HG02884 (cell line): ENCODE data around the gene TMEM217.

Experiments
- ATAC-seq: cut with Tn5 transposase; IDR thresholded peaks from one replicate; pipeline ENCODE4 v1.9.1; 2021; ENCODE audit warnings: mild to moderate bottlenecking, moderate library complexity; ENCODE audit not compliant: unreplicated experiment

The TMEM217 gene

GRCh38 chr6:37244430-37245310, 13.3 kb downstream of the TMEM217 start:
- ATAC-seq = no peak

GRCh38 chr6:37243816-37244370, 14.1 kb downstream of the TMEM217 start:
- ATAC-seq = no peak

GRCh38 chr6:37243131-37243815, 14.7 kb downstream of the TMEM217 start:
- ATAC-seq = no peak

- no peak for ATAC-seq
Observed at GRCh38 chr6:37242429-37243052, 15.4 kb downstream of the TMEM217 start.

GRCh38 chr6:37241775-37242428, 16.0 kb downstream of the TMEM217 start:
- ATAC-seq = no peak

GRCh38 chr6:37241131-37241530, 16.8 kb downstream of the TMEM217 start:
- ATAC-seq = no peak

GRCh38 chr6:37239950-37240713, 17.8 kb downstream of the TMEM217 start:
- ATAC-seq = peak; percentile 63

- ATAC-seq = no peak
Observed at GRCh38 chr6:37239526-37239925, 18.4 kb downstream of the TMEM217 start.

GRCh38 chr6:37238381-37238780, 19.6 kb downstream of the TMEM217 start:
- no peak for ATAC-seq

GRCh38 chr6:37237789-37238188, 20.2 kb downstream of the TMEM217 start:
- no peak for ATAC-seq

- no peak for ATAC-seq
Observed at GRCh38 chr6:37236921-37237320, 21.0 kb downstream of the TMEM217 start.

- no peak for ATAC-seq
Observed at GRCh38 chr6:37233541-37233940, 24.4 kb downstream of the TMEM217 start.

- no peak for ATAC-seq
Observed at GRCh38 chr6:37232430-37233017, 25.4 kb downstream of the TMEM217 start.

GRCh38 chr6:37230104-37230503, 27.8 kb downstream of the TMEM217 start:
- no peak for ATAC-seq

- no peak for ATAC-seq
Observed at GRCh38 chr6:37225350-37226169, 32.4 kb downstream of the TMEM217 start.

- no peak for ATAC-seq
Observed at GRCh38 chr6:37222992-37223391, 35.0 kb downstream of the TMEM217 start.

GRCh38 chr6:37222125-37222967, 35.6 kb downstream of the TMEM217 start:
- ATAC-seq = peak; percentile 84

- peak; percentile 10 for ATAC-seq
Observed at GRCh38 chr6:37221585-37222124, 36.3 kb downstream of the TMEM217 start.
